OCI-LY7 (cell line): Measurements from ENCODE around the gene ROCK1. TPM values are rescaled to one million over a fixed set of nuclear protein-coding genes. Genes with fewer than 3 reads are reported as not detected.

Experiments used
- BruUV-seq: library from RNA; stranded (reverse); fragments of 400-500 nt; replicated peaks from 2 replicates; lab custom pipeline; 2021; lab: Mats Ljungman, UMichigan
- CTCF ChIA-PET: fragments of 300-600 bp; sonication (Branson Sonifier 250); formaldehyde crosslinking; loops from one replicate; lab custom pipeline; 2022; ENCODE audit warnings: antibody characterized with exemption; ENCODE audit not compliant: unreplicated experiment; lab: Charles Lee
- POLR2A ChIA-PET: fragments of 300-600 bp; sonication (Branson Sonifier 250); formaldehyde crosslinking; loops from one replicate; lab custom pipeline; 2022; ENCODE audit warnings: antibody characterized with exemption; lab: Charles Lee
- DNase-seq: peaks from one replicate; pipeline ENCODE4 v3.0.0-alpha.2; 2015; ENCODE audit warnings: low spot score
- H2AFZ ChIP-seq: fragments of 200-600 bp; sonication (generic), shearing (Covaris generic); 2 replicates; pipeline ENCODE4 v1.6.1; 2014; ENCODE audit warnings: mild to moderate bottlenecking, antibody characterized with exemption, low read length, moderate library complexity
- H3K27ac ChIP-seq: fragments of 200-600 bp; sonication (generic); 2 replicates; pipeline ENCODE4 v1.5.1; 2014; ENCODE audit warnings: mixed run types, low read depth, mild to moderate bottlenecking, moderate library complexity, low read length, inconsistent platforms; ENCODE audit not compliant: poor library complexity, severe bottlenecking
- H3K36me3 ChIP-seq: fragments of 200-600 bp; sonication (generic); 2 replicates; pipeline ENCODE4 v1.6.1; 2014; ENCODE audit warnings: mild to moderate bottlenecking, antibody characterized with exemption, low read length, moderate library complexity, mixed read lengths; ENCODE audit not compliant: insufficient read depth
- H3K4me1 ChIP-seq: fragments of 200-600 bp; sonication (generic); 2 replicates; pipeline ENCODE4 v1.5.1; 2014; ENCODE audit warnings: mild to moderate bottlenecking, low read length; ENCODE audit not compliant: insufficient read depth, poor library complexity, severe bottlenecking
- H3K4me2 ChIP-seq: fragments of 200-600 bp; sonication (generic); 2 replicates; pipeline ENCODE4 v1.6.1; 2014; ENCODE audit warnings: mild to moderate bottlenecking, low read length
- H3K4me3 ChIP-seq: fragments of 200-600 bp; sonication (generic); 2 replicates; pipeline ENCODE4 v1.5.1; 2014; ENCODE audit warnings: mild to moderate bottlenecking, low read depth, low read length; ENCODE audit not compliant: poor library complexity, severe bottlenecking
- H3K79me2 ChIP-seq: fragments of 200-600 bp; sonication (generic); 2 replicates; pipeline ENCODE4 v1.6.1; 2016; ENCODE audit warnings: low read depth, mild to moderate bottlenecking, low read length, moderate library complexity, mixed read lengths; ENCODE audit not compliant: insufficient read depth
- H3K9me2 ChIP-seq: fragments of 200-600 bp; sonication (generic); 2 replicates; pipeline ENCODE4 v1.6.1; 2016; ENCODE audit warnings: mild to moderate bottlenecking, low read length, mixed read lengths; ENCODE audit not compliant: insufficient read depth
- H3K9me3 ChIP-seq: fragments of 200-600 bp; sonication (generic); 2 replicates; pipeline ENCODE4 v1.6.1; 2014; ENCODE audit warnings: mild to moderate bottlenecking, mixed run types, low read length, mixed read lengths
- H4K20me1 ChIP-seq: fragments of 200-600 bp; sonication (generic); 2 replicates; pipeline ENCODE4 v1.6.1; 2014; ENCODE audit warnings: mild to moderate bottlenecking, antibody characterized with exemption, low read length, moderate library complexity, mixed read lengths; ENCODE audit not compliant: insufficient read depth
- EZH2phosphoT487 ChIP-seq: fragments of 200-600 bp; sonication (generic); IDR thresholded peaks from 2 replicates; pipeline ENCODE4 v1.6.1; 2018; ENCODE audit warnings: low read depth, borderline replicate concordance, mild to moderate bottlenecking, mixed run types, antibody characterized with exemption, low read length, moderate library complexity, mixed read lengths
- intact Hi-C: fragments of 100-400 bp; cut with micrococcal nuclease; formaldehyde crosslinking; loops from one replicate; pipeline ENCODE4 v1.10.0; 2022; ENCODE audit not compliant: unreplicated experiment
- total RNA-seq, 2 experiments: library from RNA; depleted of rRNA in 1 of 2; stranded (reverse); fragments of >200 nt in 1 of 2; shearing (Covaris generic) in 1 of 2; gene quantifications; 2 replicates each; pipeline ENCODE4 v1.2.3, GENCODE V29; 2014 to 2022
- TF ChIP-seq, protein P1 (sequence below): fragments of 200-600 bp; sonication (generic); conservative IDR thresholded peaks from 2 replicates; pipeline ENCODE4 v1.5.1; 2014; ENCODE audit warnings: mild to moderate bottlenecking, antibody characterized with exemption, low read length, moderate library complexity, mixed read lengths

The ROCK1 gene
- total RNA-seq, 2 experiments from 2014 or later: 43.2 to 69.6 TPM

DNA sequence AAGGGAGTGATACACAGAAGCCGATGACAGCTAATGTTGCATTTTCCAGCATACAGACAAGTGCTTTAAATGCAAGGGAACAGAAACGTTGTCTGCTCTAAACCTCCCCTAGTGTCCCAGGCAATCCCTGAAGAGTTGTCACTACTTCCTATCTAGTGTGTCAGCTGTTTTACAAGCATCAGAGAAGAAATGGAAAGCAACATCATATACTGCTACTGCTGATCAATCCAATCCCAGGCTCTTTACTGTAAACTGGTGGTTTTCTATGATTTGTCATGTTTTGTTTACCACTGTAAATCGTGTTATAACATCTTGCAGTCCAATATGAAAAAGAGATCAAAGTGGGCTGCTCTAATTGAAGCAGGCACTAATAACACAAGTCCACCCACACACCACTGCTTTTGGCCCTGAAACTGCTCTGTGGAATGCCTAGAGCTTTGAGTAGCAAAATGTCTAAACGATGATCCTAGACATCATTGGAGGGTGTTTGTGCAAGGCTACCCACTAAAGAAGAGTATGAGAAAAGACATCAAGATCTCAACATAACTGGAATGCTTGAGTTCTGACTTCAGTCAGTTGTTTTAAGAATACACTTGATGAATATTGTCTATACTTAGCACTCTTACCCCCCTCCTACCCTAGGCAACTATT, 18.1 kb upstream of the ROCK1 start:
- Histone ChIP-seq H3K4me1 (no peaks in the 10 kb centered on the region), H3K27ac (no peak overlapping the region), H2AFZ (no peak overlapping the region), H3K4me3 (no peak overlapping the region), H3K36me3 (no peaks in the 10 kb centered on the region), H3K9me3 (no peaks in the 10 kb centered on the region), H3K9me2 (no peaks in the 10 kb centered on the region), H4K20me1 (no peaks in the 10 kb centered on the region), H3K79me2 (no peaks in the 10 kb centered on the region), H3K4me2 (no peak overlapping the region)
- CTCF ChIA-PET: no interaction called here
- POLR2A ChIA-PET: interaction anchor here (0.6 kb wide), 1 partner anchor 154 kb away, joined by 3 read pairs; no protein-coding TSS in a partner anchor
- BruUV-seq: no TSS peak
- TF ChIP-seq, protein P1, sequence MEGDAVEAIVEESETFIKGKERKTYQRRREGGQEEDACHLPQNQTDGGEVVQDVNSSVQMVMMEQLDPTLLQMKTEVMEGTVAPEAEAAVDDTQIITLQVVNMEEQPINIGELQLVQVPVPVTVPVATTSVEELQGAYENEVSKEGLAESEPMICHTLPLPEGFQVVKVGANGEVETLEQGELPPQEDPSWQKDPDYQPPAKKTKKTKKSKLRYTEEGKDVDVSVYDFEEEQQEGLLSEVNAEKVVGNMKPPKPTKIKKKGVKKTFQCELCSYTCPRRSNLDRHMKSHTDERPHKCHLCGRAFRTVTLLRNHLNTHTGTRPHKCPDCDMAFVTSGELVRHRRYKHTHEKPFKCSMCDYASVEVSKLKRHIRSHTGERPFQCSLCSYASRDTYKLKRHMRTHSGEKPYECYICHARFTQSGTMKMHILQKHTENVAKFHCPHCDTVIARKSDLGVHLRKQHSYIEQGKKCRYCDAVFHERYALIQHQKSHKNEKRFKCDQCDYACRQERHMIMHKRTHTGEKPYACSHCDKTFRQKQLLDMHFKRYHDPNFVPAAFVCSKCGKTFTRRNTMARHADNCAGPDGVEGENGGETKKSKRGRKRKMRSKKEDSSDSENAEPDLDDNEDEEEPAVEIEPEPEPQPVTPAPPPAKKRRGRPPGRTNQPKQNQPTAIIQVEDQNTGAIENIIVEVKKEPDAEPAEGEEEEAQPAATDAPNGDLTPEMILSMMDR: no peak
- TF ChIP-seq EZH2phosphoT487: no peak
- intact Hi-C loops: no loop called here
- no peak for DNase-seq

DNA sequence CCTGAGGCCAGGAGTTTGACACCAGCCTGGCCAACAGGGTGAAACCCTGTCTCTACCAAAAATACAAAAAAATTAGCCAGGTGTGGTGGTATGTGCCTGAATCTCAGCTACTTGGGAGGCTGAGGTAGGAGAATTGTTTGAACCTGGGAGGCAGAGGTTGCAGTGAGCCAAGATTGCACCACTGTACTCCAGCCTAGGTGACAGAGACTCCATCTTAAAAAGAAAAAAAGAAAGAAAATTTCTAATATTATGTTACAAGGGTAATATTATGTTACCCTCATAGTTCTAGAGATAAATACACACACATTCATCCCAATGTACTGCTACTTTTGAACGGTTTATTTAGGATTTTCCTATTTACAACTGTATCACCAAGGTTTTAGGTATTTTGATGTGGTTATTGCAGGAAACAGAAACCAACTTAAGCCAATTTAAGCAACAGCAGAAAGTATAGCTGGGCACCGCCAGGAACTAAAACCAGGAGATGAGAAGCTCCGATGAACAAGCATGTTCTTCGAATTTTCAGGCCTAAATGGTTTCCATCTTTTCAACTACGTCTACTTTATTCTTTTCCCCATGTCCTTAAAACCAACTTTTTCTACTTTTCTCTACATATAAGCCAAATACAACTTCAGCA, 11.8 kb upstream of the ROCK1 start:
- ChIA-PET CTCF (no interaction called here), POLR2A (no interaction called here)
- H3K27ac ChIP-seq: no peak overlapping the region
- no peaks in the 10 kb centered on the region for H4K20me1 ChIP-seq
- H3K36me3 ChIP-seq: no peaks in the 10 kb centered on the region
- BruUV-seq: no TSS peak
- H3K79me2 ChIP-seq: no peaks in the 10 kb centered on the region
- no peak overlapping the region for H3K4me2 ChIP-seq
- DNase-seq: no peak
- intact Hi-C loops: no loop called here
- H3K9me2 ChIP-seq: no peaks in the 10 kb centered on the region
- TF ChIP-seq EZH2phosphoT487: no peak
- TF ChIP-seq, protein P1: no peak
- H2AFZ ChIP-seq: no peak overlapping the region
- no peaks in the 10 kb centered on the region for H3K4me1 ChIP-seq
- H3K9me3 ChIP-seq: no peaks in the 10 kb centered on the region
- H3K4me3 ChIP-seq: no peak overlapping the region

DNA sequence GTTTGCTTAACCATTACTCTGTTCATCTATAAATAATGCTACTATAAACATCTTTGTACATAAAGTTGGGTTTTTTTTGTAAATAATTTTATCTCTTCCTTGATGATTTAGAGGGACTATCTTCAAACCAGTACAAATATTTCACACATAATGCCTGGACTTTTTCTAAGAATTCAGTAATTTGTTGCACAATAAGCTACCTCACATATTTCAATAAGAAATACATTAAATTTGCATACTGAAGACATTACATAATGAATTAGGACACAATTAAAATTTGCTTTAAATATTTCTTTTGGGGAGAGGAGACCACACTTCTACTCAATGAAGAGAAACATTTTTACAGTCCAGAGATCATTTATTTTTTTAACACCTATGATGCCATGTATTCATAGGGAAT, 7.2 kb upstream of the ROCK1 start:
- Histone ChIP-seq H3K36me3 (no peaks in the 10 kb centered on the region), H3K4me2 (no peak overlapping the region), H3K9me2 (no peaks in the 10 kb centered on the region), H3K27ac (no peak overlapping the region), H3K79me2 (no peaks in the 10 kb centered on the region), H4K20me1 (no peaks in the 10 kb centered on the region), H3K4me1 (no peaks in the 10 kb centered on the region), H3K9me3 (no peaks in the 10 kb centered on the region), H2AFZ (no peak overlapping the region), H3K4me3 (no peak overlapping the region)
- CTCF ChIA-PET: no interaction called here
- BruUV-seq: no TSS peak
- intact Hi-C loops: loop anchor here (10.0 kb wide), 2 partner anchors 144 to 486 kb away; partner anchors contain the start of gene ESCO1
- POLR2A ChIA-PET: no interaction called here
- TF ChIP-seq, protein P1: no peak
- TF ChIP-seq EZH2phosphoT487: no peak
- no peak for DNase-seq
